Stimulated activated CD4-positive, alpha-beta T cell treated with anti-CD3 and anti-CD28 coated beads, Interleukin-1b, Interleukin-23, amount 100 ng/mL, for 48 hours (primary cell): ENCODE results near the gene ABRACL.
"Not testable (repeated sequence)": the region's sequence is repeated elsewhere in the genome, so short reads cannot be mapped to it uniquely, and the experiment has no call there.

Source experiments
- DNase-seq: peaks from one replicate; pipeline ENCODE4 v3.0.0-alpha.2; 2020

Gene ABRACL

GRCh38 chr6:139028658-139029469 is at the start of gene ABRACL:
Gene ABRACL, plus strand, starts transcription at chr6:139028745. Its CDS starts 5,416 bp downstream, at chr6:139034161.
- peak; percentile 89 for DNase-seq

GRCh38 chr6:138979365-138979764 is 49.2 kb upstream of the ABRACL start:
- DNase-seq = no peak

GRCh38 chr6:138979813-138980668 is 48.5 kb upstream of the ABRACL start:
- DNase-seq = no peak

- DNase-seq = no peak
Observed at GRCh38 chr6:138981416-138981815, 47.1 kb upstream of the ABRACL start.

- DNase-seq = no peak
Observed at GRCh38 chr6:138986578-138986977, 42.0 kb upstream of the ABRACL start.

GRCh38 chr6:138987080-138987642 is 41.4 kb upstream of the ABRACL start:
- DNase-seq = no peak

GRCh38 chr6:138987643-138988468 is 40.7 kb upstream of the ABRACL start, which contains the start of gene REPS1:
Gene REPS1, minus strand, starts transcription at chr6:138988253. Its CDS starts 571 bp downstream, at chr6:138987682.
- peak; percentile 91 for DNase-seq

GRCh38 chr6:138988469-138988834 is 40.1 kb upstream of the ABRACL start:
- DNase-seq = no peak

GRCh38 chr6:138989098-138989983 is 39.2 kb upstream of the ABRACL start:
- DNase-seq = no peak

- no peak for DNase-seq
Observed at GRCh38 chr6:138991206-138991605, 37.3 kb upstream of the ABRACL start.

- not testable (repeated sequence) for DNase-seq
Observed at GRCh38 chr6:138992965-138993364, 35.6 kb upstream of the ABRACL start.

- DNase-seq = not testable (repeated sequence)
Observed at GRCh38 chr6:138993410-138993809, 35.1 kb upstream of the ABRACL start.

- no peak for DNase-seq
Observed at GRCh38 chr6:138996524-138996923, 32.0 kb upstream of the ABRACL start.

- DNase-seq = no peak
Observed at GRCh38 chr6:138997136-138997535, 31.4 kb upstream of the ABRACL start.

- DNase-seq = no peak
Observed at GRCh38 chr6:138999949-139000725, 28.4 kb upstream of the ABRACL start.

- no peak for DNase-seq
Observed at GRCh38 chr6:139003751-139004150, 24.8 kb upstream of the ABRACL start.

GRCh38 chr6:139006477-139006876 is 22.1 kb upstream of the ABRACL start:
- no peak for DNase-seq

- DNase-seq = no peak
Observed at GRCh38 chr6:139007428-139007827, 21.1 kb upstream of the ABRACL start.

- no peak for DNase-seq
Observed at GRCh38 chr6:139008117-139008516, 20.4 kb upstream of the ABRACL start.

- DNase-seq = no peak
Observed at GRCh38 chr6:139010674-139011073, 17.9 kb upstream of the ABRACL start.

- no peak for DNase-seq
Observed at GRCh38 chr6:139011980-139012379, 16.6 kb upstream of the ABRACL start.
